Measurements from ENCODE around the gene L1TD1.

GRCh38 chr1:62224182-62224581, 29.5 kb downstream of the L1TD1 start:
- no peak for TF ChIP-seq CTCF (IDR thresholded peaks at IDR 0.05)
- TF ChIP-seq POLR2AphosphoS5 (IDR thresholded peaks at IDR 0.05): no peak
- TF ChIP-seq POLR2A (IDR thresholded peaks at IDR 0.05): no peak

Measured in breast epithelium (tissue), 3 donors.